ENCODE measurements around the gene DDI2.
"Not testable (repeated sequence)": the region's sequence is repeated elsewhere in the genome, so short reads cannot be mapped to it uniquely, and the experiment has no call there.

DDI2 gene

GRCh38 chr1:15637826-15638225 lies 20.6 kb downstream of the DDI2 start:
- DNase-seq, result no peak

- no peak for DNase-seq
Observed at GRCh38 chr1:15639262-15639661, 22.0 kb downstream of the DDI2 start.

DNA sequence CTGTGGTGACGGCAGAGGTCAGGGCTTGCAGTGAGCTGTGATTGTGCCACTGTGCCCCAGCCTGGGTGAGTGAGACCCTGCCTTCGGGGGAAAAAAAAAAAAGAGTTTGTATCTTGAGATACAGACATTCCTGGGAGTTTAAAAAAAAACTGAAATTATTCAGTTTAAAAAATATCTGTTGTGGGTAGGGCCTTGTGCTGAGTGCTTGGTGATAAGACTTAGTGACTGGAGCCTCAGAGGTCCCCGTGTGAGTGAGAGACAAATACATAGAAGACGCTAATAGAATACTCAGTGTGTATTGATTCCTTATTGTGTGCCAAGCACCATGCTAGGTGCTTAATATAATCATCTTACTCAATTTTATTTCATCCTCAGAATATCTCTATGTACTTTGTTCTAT lies 22.7 kb downstream of the DDI2 start:
- DNase-seq, result no peak

DNA sequence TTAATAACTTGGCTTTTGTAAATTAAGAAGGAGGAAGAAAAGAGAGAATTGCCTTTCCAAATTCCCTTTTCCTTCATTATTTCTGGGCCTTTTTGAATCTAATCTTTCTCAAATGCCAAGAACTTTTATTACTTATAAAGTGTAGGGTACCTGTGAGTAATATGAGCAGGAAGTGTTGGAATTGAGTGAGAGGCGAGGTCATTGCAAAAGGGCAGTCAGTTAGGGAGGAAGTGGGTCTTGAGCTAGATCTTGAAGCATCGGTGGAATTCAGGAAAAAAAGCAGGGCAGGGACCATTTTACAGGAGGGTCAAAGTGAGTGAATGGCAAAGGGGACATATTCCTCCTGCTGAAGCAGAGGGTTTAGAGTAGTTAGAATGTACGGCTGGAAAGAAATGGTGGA lies 23.4 kb downstream of the DDI2 start:
- DNase-seq, result no peak

DNA sequence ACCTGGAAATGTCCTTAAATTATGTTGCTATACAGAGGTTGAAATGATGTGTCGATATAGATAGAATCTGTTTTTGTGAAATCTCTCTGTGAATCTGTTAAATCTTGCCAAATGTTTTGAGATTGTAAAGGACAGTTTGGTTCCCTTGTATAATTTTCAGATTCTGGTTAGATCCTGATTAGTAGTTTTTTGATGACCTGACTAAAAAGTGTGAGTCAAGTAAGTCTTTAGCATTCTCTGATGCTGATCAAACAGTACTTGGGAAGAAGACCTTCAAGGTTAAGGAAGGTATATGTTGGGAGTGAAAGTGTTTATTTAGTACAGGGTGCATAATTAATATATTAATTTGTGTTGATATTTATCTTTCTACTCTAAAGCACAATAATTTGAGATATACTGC lies 32.7 kb downstream of the DDI2 start:
- DNase-seq, result no peak

DNA sequence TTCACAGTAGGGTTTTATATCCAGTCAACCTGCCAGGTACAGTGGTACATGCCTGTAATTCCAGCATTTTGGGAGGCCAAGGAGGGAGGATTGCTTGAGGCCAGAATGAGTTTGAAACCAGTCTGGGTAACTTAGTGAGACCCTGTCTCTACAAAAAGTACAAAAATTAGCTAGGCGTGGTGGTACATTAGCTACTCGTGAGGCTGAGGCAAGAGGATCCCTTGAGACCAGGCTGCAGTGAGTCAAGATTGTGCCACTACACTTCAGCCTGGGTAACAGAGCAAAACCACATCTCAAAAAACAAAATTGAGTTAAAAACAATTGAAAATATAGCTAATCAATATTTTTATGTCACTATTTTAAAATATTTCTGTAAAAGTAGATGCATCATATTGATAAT lies 33.2 kb downstream of the DDI2 start:
- no peak for DNase-seq

GRCh38 chr1:15652130-15652529 lies 34.9 kb downstream of the DDI2 start:
- DNase-seq, result not testable (repeated sequence)

- no peak for DNase-seq
Observed at GRCh38 chr1:15654091-15654690, 36.9 kb downstream of the DDI2 start.

DNA sequence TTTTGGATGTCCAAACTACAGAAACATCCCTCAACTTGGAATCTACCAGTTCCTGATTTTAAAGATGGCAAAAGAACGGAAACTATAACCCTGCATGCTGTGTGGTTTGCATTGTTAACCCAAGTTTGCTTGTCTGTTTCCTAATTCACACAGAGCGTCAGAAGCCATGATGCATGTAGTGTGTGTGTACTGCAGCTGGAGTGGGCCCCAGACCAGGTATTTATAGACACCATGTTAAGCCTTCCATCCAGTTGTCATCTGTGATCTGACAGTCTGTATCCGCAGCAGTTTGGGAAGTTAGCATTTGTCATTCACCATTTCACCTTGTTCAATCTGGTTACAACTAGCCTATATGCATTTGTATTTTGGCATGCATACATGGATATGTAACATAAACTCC lies 39.2 kb downstream of the DDI2 start:
- no peak for DNase-seq

DNA sequence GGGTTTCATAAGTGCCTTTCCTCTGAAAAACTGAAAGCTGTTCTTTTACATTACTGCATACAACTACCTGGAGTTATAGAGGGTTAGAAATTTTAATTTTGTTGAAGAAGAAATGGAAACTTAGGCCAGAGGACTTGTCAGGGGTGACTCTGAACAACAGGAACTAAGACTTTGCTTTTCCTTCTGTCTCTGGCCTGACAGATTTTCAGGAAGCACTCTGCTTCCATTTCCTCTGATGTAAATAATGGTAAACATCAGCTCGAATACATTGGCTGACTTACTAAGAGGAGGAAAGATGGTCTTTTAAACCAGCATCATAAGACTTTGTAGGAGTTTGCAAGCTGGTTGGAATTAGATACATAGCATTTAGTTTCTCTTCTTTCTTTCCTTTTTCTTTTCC lies 39.8 kb downstream of the DDI2 start:
- no peak for DNase-seq

DNA sequence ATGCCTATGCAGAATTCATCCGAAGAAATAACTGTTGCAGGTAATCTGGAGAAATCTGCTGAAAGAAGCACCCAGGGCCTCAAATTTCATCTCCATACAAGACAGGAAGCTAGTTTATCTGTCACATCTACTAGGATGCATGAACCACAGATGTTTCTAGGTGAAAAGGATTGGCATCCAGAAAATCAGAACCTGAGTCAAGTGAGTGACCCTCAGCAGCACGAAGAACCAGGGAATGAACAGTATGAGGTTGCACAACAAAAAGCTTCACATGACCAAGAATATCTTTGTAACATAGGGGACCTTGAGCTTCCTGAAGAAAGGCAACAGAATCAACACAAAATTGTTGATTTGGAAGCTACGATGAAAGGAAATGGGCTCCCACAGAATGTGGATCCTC lies 42.9 kb downstream of the DDI2 start:
- DNase-seq, result no peak

- no peak for DNase-seq
Observed at GRCh38 chr1:15662477-15662876, 45.2 kb downstream of the DDI2 start.

GRCh38 chr1:15663925-15664324 lies 46.7 kb downstream of the DDI2 start:
- no peak for DNase-seq

DNA sequence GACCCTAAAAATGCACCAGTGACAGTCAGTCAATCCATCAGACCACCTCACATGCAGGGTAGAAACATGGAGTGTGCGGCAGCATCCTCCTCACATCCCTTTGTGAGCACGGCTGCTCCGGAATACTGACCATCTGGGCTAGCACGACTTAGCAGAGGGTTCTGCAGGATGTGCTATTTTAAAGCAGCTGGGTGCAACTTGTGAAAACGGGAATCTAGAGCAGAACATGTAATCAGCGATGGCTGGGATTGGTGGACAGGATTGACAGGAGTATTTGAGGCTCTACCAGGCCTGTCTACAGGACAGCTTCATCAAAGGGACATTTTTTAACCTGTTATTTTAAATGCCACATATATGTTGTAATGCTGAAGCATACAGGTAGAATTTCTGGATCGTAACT lies 50.1 kb downstream of the DDI2 start:
- no peak for DNase-seq

DNA sequence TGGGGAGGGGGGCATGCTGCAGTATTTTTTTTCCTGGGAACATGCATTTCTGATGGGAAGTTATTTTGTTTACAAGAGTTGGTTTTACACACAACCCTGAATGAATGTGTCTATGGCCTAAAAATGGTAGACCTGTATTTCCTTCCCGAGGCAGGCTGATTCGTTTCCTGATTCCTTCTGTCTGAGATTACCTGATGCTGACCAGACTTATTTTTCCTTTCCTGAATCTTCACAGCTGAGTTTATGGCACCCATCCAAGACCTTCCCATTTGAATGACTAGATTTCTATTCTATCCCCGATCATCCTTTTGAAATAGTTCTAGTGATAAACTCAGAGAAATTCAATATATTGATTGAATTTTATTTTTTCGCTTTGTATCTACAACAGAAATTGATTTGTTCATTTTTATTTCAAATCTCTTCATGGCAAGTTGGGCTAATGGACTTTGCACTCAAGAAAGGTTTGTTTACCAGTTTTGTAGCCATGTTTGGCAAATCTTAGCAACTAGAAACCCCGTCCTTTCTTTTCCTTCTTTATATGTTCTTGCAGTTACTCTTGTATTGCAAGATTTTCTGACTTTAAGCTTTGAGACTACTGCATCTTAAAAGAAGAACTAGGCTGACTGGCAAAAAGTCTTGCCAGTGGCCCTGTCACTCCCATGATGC lies 51.0 kb downstream of the DDI2 start:
- DNase-seq, result no peak

GRCh38 chr1:15669074-15669473 lies 51.8 kb downstream of the DDI2 start:
- no peak for DNase-seq

GRCh38 chr1:15669864-15670263 lies 52.6 kb downstream of the DDI2 start:
- no peak for DNase-seq

DNA sequence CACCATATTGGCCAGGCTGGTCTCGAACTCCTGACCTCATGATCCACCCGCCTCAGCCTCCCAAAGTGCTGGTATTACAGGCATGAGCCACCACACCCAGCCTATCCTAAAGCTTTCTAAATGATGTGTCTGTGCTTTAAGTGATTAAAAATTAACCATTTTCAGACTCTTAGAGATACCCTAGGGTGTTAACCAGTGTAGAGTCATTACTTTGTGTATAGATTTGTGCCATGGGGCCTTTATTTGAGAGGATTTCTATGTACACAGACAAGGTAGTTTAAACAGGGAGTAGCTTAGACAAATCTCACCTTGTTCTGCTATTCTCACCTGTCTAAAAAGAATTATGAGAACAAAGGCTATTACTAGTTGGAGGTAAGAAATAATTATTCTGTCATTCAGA lies 54.2 kb downstream of the DDI2 start:
- DNase-seq, result no peak

GRCh38 chr1:15674386-15675159 lies 57.3 kb downstream of the DDI2 start:
- no peak for DNase-seq

DNA sequence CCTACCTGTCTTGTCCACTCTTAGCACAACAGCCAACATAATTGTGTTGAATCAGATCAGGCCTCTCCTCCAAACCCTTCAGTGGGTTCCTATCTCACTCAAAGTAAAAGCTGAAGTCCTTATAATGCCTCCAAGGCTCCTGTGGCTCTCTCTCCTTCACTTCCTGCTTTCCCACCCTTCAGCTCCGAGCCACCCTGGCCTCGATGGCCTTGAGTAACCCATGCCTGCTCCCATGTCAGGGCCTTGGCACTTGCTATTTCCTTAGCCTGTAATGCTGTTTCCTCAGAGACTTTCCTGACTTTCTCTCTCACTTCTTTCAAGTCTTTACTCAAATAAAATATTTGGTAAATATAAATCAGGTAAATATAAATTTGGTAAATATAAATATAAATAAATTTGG lies 58.8 kb downstream of the DDI2 start:
- no peak for DNase-seq

GRCh38 chr1:15676688-15677661 lies 59.7 kb downstream of the DDI2 start:
- DNase-seq, result no peak

DNA sequence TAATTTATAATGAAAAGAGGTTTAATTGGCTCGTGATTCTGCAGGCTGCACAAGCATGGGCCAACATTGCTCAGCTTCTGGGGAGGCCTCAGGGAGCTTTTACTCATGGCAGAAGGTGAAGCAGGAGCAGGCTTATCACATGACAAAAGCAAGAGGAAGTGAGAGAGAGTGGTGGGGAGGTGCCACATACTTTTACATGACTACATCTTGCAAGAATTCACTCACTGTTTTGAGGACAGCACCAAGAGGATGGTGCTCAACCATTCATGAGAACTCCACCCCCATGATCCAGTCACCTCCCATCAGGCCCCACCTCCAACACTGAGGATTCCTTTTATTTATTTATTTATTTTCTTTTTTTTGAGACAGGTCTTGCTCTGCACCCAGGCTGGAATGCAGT lies 61.3 kb downstream of the DDI2 start:
- no peak for DNase-seq

DNA sequence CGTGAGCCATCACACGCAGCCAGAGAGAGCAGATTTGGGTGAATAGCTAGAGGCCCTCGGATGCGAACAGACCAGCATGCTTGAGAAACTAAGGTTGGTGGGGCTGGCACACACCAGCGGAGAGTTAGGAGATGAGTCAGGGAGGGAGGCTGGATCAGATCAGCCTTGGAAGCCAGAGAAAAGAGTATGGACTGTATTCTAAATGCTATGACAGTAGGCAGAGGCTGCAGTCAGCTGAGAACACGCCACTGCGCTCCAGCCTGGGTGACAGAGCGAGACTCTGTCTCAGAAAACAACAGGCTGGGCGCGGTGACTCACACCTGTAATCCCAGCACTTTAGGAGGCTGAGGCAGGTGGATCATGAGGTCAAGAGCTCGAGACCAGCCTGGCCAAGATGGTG lies 62.9 kb downstream of the DDI2 start:
- no peak for DNase-seq
